HG03135 (cell line): Measurements from ENCODE around the gene LGALS7.
"Not testable (repeated sequence)": the region's sequence is repeated elsewhere in the genome, so short reads cannot be mapped to it uniquely, and the experiment has no call there.

Experiments used
- ATAC-seq: cut with Tn5 transposase; IDR thresholded peaks from one replicate; pipeline ENCODE4 v1.9.1; 2021; ENCODE audit warnings: mild to moderate bottlenecking, moderate library complexity; ENCODE audit not compliant: unreplicated experiment

Gene LGALS7

DNA sequence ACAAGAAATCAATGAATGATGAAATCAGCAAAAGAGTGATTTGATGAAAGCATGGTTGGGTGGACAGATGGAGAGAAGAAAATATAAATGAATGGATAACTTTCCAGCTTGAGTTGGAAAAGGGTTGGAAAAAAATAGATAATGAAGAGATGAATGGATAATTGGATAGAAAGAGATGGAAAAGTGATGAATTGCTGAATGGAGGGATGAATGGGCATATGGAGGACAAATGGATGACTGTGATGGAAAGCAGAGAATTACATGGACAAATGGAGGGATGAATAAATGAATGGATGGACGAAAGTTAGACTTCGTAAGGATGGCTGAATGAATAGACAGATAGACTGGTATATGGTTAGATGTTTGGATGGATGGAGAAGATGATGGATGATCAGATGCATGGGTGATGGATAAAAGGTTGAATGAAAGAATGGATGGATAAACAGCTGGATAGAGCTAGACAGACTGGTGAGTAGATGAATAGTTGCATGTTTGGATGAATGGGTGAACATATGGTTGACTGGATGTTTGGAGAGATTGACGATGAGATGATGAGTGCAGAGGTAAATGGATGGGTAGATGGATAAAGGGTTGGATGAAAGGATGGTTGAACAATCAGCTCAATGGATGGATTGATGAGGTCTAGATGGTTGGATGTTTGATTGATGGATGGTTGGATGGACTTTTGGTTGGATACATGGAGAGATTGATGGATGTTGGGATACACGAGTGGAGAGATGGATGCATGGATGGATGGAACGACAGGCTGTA is 27.4 kb upstream of the LGALS7 start:
- ATAC-seq: no peak

- no peak for ATAC-seq
Observed at GRCh38 chr19:38799104-38799503, 25.8 kb upstream of the LGALS7 start.

- not testable (repeated sequence) for ATAC-seq
Observed at GRCh38 chr19:38797781-38798180, 24.5 kb upstream of the LGALS7 start.

DNA sequence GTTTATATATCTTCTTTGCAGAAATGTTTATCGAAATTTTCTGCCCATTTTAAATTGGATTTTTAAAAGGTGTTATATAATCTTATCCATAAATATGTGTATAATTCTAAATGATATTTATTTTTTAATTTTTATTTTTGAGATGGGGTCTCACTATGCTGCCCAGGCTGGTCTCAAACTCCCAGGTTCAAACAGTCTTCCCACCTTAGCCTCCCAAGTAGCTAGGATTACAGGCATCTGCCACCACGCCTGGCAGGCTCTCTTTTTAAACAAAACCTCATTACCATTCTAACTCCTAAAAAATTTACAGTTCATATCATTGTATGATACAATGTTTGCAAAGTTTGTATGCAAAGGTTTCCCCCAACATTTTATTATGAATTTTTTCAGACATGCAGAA is 22.8 kb upstream of the LGALS7 start:
- ATAC-seq: no peak

GRCh38 chr19:38795549-38795948 is 22.2 kb upstream of the LGALS7 start:
- ATAC-seq: no peak

DNA sequence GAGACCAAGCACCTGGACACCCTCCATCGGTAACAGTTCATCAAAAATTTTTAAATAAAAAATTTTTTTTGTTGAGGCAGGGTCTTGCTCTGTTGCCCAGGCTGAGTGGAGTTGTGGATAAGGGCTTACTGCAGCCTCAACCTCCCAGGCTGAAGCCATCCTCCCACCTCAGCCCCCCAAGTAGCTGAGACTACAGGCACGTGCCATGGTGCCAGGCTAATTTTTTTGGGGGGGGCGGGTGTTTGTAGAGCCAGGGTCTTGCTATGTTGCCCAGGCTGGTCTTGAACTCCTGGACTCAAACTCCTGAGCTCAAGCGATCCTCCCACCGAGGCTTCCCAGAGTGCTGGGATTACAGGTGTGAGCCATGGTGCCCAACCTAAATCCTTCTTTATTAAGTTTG is 20.4 kb upstream of the LGALS7 start:
- ATAC-seq: no peak

- no peak for ATAC-seq
Observed at GRCh38 chr19:38793177-38793576, 19.9 kb upstream of the LGALS7 start.

GRCh38 chr19:38792250-38793111 is 19.2 kb upstream of the LGALS7 start:
- ATAC-seq: no peak

DNA sequence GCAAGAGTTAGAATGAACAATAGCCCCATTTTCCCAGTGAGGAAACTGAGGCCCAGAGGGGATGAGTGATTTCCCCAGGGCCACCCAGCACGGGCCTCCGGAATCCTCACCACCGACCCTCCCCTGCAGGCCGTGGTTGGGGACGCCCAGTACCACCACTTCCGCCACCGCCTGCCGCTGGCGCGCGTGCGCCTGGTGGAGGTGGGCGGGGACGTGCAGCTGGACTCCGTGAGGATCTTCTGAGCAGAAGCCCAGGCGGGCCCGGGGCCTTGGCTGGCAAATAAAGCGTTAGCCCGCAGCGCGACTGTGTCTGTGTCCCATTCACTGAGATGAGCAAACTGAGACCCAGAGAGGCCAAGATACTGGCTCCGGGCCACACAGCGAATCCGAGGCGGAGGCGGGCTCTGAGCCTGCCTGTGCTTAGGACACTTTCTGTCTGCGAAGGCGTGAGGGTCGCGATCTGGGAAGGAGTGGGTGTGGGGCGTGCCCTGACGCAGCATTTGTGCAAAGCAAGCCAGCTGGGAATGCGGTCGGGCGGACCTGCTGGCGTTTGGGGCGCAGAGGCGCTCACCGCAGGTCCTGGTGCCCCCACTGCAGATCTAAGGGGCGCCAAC is 18.2 kb upstream of the LGALS7 start:
- ATAC-seq: not testable (repeated sequence)

- not testable (repeated sequence) for ATAC-seq
Observed at GRCh38 chr19:38790507-38791403, 17.4 kb upstream of the LGALS7 start.

DNA sequence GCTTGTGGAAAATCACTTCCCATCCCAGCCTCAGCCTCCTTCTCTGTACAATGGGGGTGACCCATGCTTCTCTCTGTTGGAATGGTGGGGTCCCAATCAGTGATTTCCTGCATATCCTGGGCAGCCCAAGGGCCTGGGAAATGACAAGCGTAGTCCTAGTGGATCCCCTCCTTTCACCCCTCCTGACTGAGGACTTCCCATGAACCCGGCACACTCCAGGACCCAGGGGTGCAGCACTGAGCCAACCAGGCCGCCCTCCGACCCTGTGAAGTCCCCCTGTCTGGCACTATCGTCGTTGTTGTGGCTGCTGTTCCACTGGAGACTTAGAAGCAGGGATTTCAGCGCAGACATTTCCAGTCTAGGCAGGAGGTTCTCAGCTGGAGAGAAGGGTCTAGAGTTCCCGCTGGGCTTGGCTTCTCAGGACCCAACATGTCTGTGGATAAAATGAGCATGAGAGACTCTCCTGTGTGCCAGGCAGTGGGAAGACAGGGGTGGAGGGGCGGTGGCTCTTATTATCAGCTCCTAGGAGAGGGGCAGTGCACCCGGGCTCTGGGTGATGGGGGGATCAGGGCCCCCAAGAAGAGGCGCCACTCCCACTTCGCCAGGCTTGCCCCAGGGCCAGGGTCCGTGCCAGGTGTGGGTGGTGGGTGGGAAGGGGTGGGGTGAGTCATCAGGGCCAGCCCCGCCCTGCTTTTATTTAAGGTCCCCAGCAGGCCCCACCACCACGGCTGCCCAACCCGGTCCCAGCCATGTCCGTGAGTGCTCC is 15.3 kb upstream of the LGALS7 start, which contains the start of gene LGALS7B:
TSS of gene LGALS7B (plus strand) at position 723 of the 766 bp plus-strand sequence. CDS start at position 750, 27 bp downstream.
- no peak for ATAC-seq

GRCh38 chr19:38786572-38787265 is 13.4 kb upstream of the LGALS7 start:
- ATAC-seq: no peak

GRCh38 chr19:38786061-38786460 is 12.7 kb upstream of the LGALS7 start:
- not testable (repeated sequence) for ATAC-seq

DNA sequence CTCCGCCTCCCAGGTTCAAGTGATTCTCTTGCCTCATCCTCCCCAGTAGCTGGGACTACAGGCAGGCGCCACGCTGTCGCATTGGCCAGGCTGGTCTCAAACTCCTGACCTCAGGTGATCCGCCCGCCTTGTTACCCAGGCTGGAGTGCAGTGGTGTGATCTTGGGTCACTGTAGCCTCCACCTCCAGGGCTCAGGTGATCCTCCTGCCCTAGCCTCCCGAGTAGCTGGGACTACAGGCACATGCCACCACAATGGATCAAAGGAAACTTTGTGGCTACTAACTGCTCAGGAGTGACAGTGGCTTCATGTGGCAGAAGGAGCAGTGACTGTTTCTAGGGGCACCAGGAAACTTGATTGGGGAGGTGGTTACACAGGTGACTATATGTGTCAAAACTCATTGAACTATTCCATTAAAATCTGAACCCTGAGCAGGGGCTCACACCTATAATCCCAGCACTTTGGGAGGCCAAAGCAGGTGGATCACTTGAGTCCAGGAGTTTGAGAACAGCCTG is 11.9 kb upstream of the LGALS7 start:
- no peak for ATAC-seq

DNA sequence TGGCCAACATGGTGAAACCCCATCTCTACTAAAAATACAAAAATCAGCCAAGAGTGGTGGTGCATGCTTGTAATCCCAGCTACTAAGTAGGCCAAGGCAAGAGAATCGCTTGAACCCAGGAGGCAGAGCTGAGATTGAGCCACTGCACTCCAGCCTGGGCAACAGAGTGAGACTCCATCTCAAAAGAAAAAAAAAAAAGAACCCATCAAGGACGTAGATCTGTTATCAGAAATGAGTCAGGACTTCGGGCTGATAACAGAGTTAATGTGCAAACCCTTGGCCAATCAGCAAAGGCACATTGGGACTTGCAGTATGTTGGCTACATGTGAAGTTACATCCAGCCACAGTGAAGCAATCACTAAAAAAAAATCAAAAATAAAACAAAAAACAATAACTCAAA is 10.9 kb upstream of the LGALS7 start:
- no peak for ATAC-seq

- not testable (repeated sequence) for ATAC-seq
Observed at GRCh38 chr19:38782212-38782611, 8.9 kb upstream of the LGALS7 start.

- no peak for ATAC-seq
Observed at GRCh38 chr19:38781058-38781457, 7.7 kb upstream of the LGALS7 start.

GRCh38 chr19:38780443-38780842 is 7.1 kb upstream of the LGALS7 start:
- no peak for ATAC-seq

DNA sequence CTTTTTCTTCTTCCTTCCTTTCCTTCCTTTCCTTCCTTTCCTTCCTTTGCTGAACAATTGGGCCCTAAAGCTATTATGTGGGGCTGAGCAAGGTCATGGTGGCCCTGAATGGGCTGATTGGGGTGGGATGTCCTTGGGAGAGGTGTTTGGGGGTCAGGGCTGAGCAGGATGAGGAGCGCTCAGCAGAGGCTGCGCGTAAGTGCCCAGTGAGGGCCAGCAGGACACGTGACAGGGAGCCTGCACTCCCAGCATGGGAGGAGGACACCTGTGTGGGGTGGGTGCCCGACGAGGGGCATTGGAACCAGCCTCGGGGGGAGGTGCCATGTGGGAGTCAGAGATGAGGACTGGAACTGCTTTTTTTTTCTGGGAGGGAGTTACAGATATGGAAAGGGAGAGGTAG is 5.4 kb upstream of the LGALS7 start:
- ATAC-seq: no peak
